CD4-positive, alpha-beta T cell treated with Interleukin-6 for 4 hours (primary cell): ENCODE measurements around the gene PCNX3.

ENCODE experiments used
- DNase-seq: peaks from one replicate; pipeline ENCODE4 v3.0.0-alpha.2; 2020; ENCODE audit warnings: mixed read lengths

Gene PCNX3

DNA sequence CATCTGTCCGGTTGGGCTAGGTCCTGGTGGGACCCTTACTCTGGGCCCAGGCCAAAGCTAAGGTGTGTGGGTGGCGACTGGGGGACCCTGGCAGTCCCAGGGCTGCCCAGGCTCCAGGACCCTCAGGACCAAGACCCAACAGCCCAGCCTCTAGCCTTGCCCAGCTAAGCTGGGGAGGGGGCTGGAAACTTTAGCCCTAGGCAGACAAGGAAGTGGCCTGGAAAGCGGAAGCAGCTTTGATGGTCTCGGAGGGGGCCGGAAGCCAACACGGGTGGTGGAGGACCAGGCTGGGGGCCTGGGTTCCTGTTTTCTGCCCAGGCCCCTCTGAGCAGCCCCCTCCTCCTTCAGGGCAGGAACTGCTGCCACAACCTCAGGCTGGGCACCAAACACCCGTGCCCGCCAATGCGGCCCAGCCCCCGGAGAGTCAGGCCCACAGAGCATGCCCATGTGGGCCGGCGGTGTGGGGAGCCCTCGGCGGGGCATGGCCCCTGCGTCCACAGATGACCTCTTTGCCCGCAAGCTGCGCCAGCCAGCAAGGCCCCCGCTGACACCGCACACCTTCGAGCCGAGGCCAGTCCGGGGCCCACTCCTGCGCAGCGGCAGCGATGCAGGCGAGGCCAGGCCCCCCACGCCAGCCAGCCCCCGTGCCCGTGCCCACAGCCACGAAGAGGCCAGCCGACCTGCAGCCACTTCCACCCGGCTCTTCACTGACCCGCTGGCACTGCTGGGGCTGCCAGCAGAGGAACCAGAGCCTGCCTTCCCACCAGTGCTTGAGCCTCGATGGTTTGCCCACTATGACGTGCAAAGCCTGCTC is 25.1 kb downstream of the PCNX3 start:
- DNase-seq, result peak; percentile 64

GRCh38 chr11:65641297-65642013 is 25.9 kb downstream of the PCNX3 start:
- DNase-seq, result no peak

DNA sequence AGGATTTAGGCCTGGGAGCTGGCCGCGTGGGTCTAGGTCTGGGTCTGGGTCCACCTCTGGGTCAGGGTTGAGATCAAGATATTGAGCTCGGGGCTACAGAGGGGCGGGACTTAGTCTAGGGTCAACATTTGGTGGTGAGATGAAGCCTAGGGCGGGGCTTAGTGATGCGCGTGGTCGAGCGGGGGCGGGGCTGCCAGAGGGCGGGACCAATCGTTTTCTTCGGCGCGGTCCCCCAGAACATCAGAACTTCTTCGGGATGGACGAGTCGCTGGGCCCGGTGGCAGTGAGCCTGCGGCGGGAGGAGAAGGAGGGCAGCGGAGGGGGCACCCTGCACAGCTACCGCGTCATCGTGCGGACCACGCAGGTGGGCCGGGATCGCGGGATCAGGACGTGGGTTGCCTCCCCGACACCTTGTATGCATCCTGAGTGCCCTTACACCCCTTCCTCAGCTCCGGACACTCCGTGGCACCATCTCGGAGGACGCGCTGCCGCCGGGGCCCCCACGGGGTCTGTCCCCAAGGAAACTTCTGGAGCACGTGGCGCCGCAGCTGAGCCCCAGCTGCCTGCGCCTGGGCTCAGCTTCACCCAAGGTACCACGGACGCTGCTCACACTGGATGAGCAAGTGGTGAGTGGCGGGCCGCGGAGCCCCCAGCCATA is 26.6 kb downstream of the PCNX3 start:
- DNase-seq, result no peak

DNA sequence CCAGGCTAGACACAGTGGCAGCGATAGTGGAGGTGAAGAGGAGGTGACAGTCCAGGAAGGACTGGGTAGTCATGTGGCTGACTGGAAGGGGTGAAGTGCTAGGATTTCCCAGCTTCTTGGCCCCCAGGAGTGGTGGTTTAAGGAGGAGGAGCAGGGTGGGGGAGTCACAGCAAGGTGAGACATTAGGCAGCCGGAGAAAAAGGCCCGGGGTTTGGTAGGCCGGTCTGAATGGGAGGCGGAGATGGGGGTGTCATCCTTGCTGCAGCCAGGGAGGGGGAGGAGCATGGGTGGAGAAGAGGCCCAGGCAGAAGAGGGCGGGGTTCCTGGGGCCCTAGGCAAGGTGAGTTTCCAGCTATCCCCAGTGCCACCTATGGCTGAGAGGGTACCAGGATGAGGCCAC is 28.4 kb downstream of the PCNX3 start:
- peak; percentile 51 for DNase-seq

GRCh38 chr11:65644837-65645236 is 29.3 kb downstream of the PCNX3 start:
- DNase-seq, result no peak

DNA sequence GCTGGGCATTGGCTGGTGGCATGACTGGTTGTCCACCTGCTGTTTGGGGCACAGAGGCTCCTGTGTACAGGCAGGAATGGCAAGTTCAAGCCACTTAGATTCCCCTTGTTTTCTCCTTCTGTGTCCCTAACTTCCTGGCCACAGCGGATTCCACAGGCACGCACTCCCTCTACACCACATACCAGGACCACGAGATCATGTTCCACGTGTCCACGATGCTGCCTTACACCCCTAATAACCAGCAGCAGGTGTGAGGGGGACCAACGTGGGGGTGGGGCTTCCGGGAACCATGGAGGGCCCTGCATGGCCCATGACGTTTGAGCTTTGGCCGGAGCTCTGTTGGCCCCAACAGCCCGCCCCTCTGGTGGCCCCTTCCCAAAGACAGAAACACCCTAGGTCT is 30.1 kb downstream of the PCNX3 start:
- DNase-seq, result no peak

- no peak for DNase-seq
Observed at GRCh38 chr11:65646288-65646957, 30.8 kb downstream of the PCNX3 start.

- DNase-seq, result no peak
Observed at GRCh38 chr11:65646958-65647701, 31.6 kb downstream of the PCNX3 start.

- DNase-seq, result no peak
Observed at GRCh38 chr11:65648997-65649493, 33.5 kb downstream of the PCNX3 start.

- no peak for DNase-seq
Observed at GRCh38 chr11:65649656-65650546, 34.3 kb downstream of the PCNX3 start.

- DNase-seq, result no peak
Observed at GRCh38 chr11:65650547-65651338, 35.2 kb downstream of the PCNX3 start.

DNA sequence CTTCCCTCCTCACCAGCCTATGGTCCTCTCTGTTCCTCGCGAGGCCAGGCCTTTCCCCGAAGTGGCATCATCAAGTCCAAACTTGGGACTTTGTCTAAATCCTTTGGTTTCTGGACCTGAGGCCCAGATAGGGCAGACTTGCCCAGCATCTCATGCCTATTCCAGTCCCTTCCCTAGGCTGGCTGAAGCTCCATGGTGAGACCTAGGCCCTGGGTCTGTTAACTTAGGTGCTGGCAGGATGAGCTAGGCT is 35.7 kb downstream of the PCNX3 start:
- DNase-seq, result no peak

DNA sequence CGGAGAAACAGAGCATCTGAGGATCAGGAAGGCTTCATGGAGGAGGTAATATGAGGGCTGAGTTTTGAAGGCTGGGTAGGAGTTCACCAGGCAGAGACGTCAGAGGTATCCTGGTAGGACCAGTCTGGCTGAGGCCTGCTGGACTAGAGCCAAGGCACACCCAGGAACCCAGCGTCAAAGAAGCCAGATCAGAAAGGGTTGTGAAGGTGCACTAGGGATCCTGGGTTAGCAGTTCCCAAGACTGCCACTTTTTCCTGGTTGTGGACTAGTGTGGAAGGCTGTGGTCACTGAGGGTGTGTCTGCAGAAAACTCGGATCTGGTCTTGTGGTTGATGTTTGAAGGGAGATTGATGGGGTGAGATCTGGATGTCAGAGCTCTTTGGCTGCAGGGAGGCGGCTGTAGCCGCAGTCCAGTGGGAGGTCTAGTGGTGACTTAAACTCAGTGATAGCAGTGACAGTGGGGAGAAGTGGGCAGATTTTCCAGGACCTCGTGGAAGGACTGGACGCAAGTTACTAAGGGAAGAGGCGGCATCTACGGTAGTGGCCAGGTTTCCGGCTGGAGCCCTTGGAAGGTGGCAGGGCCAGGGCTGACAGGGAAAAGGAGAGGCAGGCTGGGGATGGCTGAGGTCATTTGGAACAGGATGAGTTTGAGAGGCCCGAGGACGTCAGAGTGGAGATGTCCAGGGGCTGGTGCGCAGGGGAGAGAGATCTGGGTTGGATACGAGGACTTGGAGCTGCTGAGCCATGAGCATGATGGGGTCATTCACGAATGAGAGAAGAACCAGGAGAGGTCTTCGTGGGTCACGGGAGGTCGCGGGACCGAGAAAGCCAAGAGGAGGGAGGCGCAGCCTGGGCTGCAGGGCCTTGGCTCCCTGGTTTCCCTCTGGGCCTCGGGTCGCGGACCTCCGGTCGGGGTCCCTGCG is 36.3 kb downstream of the PCNX3 start:
- no peak for DNase-seq

GRCh38 chr11:65652511-65653228 is 37.1 kb downstream of the PCNX3 start:
- peak; percentile 97 for DNase-seq

DNA sequence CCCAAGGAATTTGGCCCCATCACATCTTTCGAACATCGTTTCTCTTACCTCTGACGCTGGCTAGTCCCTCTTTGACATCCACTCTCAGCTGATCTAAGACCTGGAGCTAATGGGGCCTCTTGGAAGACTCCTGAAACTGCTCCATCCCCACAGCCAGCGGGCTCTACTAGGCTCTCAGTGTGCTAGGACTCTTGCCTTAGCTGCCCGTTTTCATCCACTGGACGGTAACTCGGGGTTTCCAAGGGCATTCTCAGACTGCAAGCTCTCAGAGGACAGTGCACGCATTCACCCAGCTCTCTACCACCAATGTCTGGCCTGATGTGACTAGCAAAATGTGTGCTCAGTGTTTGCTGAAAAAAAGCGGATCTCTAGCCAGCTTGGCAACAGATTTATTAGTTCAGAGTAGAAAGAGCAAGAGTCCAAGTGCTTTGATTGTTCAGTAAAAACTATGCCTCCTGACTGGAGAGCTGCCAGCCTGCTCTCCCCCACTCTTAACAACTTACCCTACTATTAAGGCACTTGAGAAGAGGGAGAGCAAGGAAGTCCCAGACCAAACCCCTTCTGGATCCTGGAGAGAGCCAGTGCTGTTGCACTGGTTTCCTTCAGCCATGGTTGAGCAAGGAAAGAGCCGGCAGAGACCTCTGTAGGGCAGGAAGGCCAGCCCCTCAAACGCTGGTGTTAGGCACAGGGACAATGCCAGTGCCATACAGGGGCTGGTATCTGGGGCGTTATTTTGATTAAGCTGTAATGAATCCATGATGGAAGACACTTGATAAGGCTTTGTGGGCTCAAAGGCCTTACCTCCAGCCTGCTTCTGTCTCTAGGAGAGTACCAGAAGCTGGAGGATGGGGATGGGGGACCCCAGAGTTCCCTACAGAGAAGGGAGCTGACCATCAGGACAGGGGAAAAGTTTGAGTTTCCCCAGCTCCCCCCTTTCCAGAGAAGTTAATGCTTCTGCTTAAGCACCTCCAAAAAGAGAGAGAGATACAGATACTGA is 38.0 kb downstream of the PCNX3 start:
- DNase-seq, result no peak

DNA sequence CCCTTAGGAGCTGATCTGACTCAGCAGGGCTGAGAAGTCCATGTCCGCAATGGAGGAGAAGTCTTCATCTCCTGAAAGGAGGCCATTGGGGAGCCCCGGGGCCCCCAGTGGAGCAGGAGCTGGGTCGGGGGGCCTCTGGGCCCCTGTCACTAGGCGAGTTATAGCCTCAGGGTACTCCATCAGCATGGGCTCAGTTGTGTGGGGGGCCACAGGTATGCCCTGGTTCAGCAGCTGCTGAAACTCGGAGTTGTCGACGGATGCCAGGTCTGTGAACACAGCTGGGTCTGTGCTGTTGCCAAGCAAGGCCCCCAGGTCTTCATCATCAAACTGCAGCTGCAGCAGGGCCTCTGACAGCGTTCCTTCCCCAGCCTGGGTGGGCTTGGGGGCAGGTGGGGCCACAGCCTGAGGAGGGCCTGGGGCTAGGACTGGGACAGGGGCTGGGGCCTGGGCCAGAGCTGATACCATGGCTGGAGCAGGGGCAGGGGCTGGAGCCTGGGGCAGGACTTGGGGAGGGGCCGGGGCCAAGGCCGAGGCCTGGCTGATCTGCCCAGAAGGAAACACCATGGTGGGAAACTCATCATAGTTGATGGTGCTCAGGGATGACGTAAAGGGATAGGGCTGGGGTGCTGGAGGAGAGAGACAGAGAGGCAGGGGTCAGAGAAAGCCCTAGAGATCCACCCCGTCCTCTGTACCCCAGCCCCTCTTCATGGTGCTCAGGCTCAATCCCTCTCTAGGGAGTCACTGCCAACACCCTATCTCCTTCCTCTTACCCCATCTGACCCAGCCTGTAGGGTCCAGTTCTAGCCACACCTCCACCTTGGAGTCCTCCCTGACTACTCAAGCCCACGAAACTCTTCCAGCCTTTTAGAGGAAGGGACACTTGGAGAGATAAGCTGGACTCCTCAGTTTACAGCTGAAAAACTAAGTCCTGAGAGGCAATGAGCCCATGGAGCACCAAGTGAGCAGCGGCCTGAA is 39.1 kb downstream of the PCNX3 start:
- no peak for DNase-seq
